SW480 (cell line): Measurements from ENCODE around the gene MEMO1.
"Not testable (repeated sequence)": the region's sequence is repeated elsewhere in the genome, so short reads cannot be mapped to it uniquely, and the experiment has no call there.

ENCODE experiments used
- DNase-seq: peaks from one replicate; pipeline ENCODE4 v3.0.0-alpha.2; 2016; ENCODE audit warnings: low spot score

The MEMO1 gene

DNA sequence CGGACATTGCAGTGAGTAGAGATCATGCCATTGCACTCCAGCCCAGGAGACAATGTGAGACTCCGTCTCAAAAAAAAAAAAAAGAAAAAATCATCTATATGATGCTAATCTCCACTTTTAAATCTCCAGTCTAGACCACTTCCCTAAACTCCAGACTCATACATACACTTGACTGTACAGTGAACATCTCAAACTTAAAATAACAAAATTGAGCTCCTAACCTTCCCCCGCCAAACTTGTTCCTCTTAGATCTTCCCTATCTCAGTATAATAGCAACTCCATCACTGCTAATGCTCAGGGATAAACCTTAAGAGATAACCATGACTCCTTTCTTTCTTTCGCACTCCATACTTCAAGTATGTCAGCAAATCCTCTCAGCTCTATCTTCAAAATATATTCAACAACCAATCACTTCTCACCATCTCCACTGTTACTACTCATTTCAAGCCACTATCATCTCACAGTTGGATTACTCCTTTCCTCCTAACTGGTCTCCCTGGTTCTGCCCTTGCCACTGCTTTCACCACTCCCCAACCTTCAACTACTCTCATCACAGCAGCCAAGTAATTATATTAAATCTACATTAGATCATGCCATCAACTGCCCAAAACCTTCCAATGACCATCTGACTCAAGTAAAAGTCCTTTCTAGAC, 12.0 kb downstream of the MEMO1 start:
- DNase-seq, result no peak

DNA sequence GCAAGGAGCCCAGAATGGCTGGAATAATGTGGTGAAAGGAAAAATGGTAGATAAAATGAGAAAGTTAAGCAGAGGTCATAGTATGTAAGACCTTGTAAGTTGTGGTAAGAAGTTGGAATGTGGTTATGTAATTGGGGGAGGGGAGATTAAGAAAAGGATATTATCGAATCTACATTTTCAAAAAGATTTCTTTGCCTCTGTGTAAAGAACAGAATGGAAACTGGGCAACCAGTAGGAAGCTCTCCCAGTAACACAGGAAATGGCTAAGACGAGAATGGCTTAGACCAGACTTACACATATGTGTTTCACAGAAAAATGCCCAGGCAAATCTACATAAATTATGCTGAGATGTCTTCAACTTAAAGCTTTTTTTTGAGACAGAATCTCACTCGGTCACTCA, 13.2 kb downstream of the MEMO1 start:
- no peak for DNase-seq

DNA sequence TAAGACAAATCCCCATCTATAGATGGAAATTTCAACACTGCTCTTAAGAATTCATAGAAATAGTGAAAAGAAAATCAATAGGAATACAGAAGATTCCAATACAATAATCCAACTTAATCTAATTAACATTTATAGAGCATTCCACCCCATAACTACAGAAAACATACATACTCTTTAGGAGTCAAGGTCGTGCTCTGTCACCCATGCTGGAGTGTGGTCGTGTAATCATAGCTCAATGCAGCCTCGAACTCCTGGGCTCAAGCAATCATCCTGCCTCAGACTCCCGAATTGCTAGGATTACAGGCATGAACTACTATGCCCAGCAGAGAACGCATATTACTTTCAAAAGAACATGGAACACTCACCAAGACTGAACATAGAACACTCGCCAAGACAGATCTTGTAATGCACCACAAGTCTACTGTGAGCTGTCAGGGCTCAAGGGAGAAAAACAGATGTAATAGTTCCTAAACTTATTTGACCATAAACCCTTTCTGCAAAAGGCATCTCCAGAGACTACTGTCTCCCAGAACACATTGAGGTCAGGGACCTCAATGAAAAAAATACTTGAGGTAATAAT, 14.1 kb downstream of the MEMO1 start:
- DNase-seq, result no peak

DNA sequence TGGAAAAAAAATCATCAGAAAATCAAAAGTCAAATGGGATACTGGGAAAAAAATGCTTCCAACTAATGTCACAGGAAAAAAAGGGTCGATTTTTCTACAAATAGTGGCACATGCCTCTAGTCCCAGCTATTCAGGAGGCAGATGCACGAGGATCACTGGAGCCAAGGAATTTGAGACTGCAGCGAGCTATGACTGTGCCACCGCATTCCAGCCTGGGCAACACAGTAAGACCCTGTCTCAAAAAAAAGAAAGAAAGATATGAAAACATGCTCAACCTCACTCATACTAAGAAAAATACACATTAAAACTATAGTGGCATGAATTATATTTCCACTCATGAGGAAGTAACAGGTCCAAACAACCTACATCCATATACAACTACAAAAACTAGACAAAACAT, 17.9 kb downstream of the MEMO1 start:
- no peak for DNase-seq

DNA sequence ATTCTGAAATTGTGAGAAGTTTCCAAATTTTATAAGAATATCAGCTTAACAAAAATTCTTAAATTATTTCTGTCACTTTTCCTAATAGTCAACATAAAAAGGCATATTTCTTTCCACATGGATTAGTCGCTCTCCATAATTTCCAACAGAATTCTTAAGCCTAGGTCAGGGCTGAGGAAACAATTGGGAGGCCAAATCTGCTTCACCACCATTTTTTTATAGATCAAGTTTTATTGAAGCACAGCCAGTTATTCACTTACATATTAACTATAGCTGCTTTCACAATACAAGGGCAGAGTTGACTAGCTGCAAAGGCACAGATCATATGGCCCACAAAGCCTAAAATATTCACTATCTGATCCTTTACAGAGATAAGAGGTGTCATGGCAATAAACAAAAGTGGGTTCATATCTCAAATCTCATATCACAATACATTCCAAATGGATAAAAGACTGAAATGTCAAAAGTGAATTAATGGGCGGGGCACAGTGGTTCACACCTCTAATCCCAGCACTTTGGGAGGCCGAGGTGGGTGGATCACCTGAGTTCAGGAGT, 18.7 kb downstream of the MEMO1 start:
- DNase-seq, result no peak

DNA sequence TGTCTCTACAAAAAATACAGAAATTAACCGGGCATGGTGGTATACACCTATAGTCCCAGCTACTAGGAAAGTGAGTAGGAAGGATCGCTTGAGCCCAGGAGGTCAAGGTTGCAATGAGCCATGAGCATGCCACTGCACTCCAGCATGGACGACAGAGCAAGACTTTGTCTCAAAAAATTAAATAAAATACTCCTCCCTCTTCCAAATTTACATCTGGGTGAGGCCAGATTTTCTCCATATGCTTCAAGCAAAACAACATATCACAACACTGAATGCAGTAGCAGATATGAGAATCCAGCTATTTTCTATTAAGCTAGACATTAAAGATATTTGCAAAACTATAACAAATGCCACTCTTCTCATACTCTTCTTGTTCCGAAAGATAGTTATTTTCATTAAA, 20.9 kb downstream of the MEMO1 start:
- DNase-seq, result no peak

DNA sequence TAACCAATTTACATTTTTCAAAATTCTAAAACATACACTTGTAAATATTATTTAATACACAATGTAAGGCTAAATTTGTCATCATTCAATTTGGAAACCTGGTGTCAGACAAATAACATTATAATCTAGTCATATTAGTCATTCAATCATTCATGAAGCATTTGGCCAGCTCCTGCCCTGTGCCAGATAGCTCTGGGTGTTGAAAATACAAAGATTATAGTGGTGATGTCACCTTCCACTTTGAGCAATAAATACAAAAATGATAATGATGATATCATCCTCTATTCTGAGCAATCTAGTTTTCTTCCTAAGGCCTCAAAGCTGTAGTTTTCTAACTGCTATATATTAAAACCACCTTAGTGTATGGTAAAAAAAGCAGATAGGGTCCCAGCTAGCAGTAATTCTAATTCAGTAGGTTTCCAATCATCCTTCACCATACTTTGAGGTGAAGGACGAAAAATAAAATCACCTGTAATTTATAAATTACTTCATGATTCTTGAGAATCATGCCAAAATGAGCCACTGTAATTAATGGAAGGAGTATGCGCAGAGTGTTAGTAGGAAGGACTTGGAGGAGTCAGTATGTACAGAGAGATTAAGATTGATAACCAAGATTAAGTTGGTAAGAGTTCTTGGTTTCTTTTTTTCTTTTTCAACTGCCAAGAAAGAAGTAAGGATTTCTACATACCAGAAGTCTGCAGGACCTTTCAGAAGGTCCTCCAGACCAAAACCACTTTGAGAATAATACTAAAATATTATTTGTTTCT, 23.2 kb downstream of the MEMO1 start:
- no peak for DNase-seq

DNA sequence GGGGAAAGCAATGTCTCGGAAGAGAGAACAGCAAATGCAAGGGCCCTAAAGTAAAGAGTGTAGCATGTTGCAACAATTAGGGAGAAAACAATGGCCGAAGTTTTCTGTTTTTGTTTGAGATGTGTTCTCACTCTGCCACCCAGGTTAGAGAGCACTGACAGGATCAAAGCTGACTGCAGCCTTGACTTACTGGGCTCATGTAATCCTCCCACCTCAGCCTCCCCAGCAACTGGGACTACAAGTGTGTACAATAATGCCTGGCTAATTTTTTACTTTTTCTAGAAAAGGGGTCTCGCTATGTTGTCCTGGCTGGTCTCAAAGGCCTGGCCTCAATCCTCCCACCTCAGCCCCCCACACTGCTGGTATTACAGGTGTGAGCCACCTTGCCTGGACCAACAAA, 23.9 kb downstream of the MEMO1 start:
- no peak for DNase-seq

DNA sequence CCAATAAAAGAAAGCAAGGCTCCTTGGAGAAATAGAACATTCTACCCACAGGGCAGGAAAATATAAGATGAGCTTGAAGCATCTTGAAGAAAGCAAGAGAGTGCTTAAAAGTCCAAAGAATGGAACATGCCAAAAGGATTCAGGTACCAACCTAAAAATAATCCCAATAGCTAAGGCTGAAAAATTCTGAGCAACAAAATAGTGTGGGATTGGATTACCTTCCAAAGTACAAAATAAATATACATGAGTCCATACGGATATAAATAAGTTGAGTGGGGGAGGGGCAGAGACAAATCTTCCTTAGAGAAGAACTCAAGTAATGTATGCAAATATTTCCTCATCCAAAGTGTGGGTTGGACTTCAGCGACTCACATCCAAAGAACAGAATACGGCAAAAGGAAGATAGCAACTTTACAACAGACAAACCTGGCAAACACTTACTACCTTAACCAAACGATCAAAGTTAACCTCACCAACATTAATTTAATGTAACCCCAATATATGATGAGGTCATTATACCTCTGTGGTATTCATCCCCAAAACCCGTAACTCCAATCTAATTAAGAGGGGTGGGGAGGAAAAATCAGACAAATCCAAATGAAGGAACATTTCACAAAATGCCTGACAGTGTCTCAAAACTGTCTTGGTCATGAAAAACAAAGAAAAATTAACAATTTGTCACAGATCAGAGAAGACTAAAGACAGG, 26.9 kb downstream of the MEMO1 start:
- DNase-seq, result no peak

DNA sequence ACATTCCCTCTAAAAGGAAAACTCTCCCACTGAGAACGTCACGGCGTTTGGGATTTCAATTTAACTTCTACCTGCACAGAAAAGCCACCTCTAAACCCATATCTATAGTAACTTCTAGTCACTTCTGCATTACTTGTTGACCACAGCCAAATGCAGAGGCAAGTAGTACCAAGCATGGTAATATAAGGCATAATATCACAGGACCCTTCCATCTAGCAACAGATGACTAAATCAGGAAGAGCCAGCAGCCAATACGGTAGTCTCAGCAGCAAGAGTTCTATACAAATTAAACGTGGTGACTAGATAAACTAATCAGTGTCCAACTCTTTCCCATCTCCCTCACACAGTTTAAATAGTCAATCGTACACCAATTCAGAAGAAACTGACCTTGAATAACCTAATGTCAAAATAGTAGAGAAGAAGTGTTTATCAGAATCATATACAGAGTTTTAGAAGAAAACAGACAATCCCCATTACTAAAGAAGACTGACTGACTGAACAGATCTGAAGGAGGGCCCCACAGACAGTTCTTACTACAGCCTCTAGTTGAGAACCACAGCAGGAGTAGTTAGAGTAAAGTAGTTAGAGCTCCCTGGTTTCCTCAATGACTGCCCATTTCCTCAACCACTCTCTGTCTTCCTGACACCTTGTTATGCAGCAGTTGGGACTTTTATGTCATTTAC, 30.0 kb downstream of the MEMO1 start:
- DNase-seq, result peak; percentile 33

DNA sequence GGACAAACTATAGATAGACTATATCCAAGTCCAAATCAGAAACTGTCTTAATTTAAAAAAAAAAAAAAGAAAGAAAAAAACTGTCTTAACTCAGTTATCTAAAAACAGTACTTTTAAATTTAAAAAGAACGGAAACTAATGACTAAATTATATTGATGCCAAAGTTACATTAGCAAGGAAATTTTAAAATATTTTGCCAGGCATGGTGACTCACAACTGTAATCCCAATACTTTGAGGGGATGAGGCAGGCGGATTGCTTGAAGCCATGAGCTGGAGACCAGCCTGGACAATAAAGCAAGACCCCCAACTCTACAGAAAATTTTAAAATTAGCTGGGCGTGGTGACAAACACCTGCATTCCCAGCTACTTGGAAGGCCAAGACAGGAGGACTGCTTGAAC, 30.9 kb downstream of the MEMO1 start:
- DNase-seq, result no peak

DNA sequence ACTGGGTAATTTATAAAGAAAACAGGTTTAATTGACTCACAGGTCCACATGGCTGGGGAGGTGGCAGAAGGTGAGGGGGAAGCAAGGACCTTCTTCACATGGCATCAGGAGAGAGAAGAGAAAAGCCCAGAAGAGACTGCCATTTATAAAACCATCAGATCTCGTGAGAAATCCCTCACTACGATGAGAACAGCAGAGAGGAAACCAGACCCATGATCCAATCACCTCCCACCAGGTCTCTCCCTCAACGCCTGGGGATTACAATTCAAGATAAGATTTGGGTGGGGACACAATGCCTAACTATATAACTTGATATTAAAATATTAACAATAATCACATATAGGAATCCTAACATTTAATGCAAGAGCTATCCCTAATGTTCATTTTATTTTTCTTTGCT, 31.8 kb downstream of the MEMO1 start:
- no peak for DNase-seq

DNA sequence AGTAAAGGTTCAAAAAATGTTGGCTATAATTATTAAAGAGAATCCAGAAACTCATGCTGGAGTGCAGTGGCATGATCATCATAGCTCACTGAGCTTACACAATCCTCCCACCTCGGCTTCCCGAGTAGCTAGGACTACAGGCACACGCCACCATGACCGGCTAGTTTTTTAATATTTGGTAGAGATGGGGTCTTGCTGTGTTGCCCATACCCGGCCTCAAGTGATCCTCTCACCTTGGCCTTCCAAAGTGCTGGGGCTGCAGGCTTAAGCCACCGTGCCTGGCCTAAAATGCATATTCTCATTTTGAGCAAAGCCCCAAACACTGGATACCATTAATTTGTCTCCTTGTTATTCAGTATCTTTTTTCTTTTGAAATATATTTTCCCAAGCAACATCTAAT, 32.4 kb downstream of the MEMO1 start:
- DNase-seq, result no peak

DNA sequence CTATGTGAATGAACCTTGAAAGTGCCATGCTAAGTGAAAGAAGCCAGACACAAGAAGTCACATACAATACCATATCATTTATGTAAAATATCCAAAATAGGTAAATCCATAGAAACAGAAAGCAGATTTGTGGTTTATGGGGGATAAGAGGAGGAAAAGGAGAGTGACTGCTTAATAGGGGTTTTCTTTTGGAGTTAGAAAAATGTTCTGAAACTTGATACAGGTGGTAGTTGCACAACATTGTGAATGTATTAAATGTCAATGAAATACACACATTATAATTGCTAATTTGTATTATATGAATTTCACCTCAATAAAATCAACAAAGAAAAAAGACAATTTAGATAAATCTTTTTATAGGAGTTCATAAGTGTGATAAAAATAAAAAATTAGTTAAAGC, 37.1 kb downstream of the MEMO1 start:
- DNase-seq, result no peak

DNA sequence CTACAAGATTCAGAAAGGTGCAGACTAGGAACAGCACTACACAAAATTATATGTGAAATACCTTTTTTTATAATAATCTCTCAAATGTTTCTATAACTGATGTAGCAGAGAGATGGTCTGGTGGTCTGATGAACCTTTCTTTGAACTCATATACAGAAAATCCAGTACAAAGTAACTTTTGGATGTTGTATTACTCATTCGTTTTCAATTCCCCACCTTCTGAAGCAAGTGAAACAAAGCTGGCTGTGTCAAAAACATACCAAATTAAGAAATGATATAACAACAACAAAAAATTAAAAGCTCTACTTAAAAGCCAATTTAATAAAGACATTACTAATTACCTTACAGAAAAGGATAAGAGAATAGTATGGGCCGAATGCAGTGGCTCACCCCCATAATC, 38.7 kb downstream of the MEMO1 start:
- no peak for DNase-seq

DNA sequence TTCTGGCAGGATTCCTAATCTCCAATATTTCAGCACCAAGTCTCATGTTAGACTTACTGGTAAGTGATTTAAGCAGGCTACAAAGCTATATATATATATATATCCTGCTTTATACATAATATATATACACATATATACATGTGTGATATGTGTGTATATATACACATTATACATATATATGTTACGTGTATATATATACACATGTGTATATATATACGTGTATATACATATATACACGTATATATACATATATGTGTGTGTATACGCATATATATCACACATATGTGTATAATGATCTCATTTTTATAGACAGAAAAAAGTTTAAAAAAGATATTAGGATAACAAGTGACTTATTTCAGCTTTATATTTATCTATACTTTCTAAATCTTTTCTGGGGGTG, 41.6 kb downstream of the MEMO1 start:
- DNase-seq, result no peak

DNA sequence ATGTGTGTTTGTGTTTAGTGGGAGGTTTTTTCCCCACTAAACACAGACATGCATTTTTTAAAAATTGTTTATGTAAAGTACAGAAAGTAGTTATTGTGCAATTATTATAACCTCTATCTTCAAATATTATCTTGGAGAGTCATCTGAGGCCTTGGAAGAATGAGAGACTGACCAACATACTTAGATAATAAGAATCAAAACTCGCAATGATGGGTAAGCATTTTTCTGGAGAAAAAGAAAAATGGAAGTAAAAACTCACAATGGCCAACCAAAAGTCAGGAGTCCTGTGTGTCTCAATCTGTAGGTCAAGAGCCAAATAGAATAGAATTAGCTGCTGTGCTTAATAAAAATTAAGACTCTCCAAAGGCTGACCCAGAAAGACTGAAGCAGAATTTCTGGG, 43.0 kb downstream of the MEMO1 start:
- no peak for DNase-seq

DNA sequence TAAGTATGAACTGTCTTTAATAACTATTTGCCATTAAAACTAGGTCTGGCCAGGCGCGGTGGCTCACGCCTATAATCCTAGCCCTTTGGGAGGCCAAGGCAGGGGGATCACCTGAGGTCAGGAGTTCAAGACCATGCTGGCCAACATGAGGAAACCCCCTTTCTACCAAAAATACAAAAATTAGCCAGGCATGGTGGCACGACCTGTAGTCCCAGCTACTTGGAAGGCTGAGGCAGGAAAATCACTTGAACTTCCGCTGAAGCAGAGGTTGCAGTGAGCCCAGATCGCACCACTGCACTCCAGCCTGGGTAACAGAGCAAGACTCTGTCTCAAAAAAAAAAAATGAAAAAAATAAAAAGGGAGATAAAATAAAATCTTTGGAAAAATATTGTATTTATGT, 44.4 kb downstream of the MEMO1 start:
- DNase-seq, result not testable (repeated sequence)

DNA sequence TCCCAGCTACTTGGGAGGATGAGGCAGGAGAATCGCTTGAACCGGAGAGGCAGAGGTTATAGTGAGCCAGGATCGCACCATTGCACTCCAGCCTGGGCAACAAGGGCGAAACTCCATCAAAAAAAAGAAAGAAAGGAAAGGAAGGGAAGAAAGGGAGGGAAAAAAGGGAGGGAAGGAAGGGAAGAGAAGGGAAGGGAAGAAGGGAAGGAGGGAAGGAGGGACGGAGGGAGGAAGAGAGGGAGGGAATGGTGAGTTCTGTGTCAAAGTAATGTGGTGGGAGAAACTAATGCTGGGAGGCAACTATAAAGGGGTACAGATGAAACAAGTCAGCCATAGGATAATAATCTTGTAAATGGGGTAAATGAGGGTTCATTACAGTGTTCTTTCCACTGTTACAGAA, 45.7 kb downstream of the MEMO1 start:
- DNase-seq, result no peak

DNA sequence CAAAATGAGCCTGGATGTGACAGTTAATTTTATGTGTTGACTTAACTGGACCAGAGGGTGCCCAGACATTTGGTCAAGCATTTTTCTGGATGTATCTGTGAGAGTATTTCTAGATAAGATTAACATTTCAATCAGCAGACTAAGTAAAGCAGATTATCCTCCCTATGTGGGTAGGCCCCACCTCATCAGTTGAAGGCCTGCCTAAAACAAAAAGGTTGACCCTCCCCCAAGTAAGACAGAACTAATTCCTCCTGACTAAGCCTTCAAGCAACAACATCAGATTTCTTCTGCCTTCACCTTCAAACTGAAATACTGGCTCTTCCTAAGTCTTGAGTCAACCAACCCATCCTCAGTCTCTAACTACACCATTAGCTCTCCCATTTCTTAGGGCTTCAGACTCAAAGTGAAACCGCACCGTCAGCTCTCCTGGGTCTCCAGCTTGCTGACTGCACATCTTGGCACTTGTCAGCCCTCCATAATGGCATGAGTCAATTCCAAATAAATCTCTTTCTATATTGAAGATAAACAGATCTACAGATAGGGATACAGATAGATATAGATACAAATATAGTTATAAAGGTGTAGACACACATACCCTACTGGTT, 47.9 kb downstream of the MEMO1 start:
- no peak for DNase-seq

DNA sequence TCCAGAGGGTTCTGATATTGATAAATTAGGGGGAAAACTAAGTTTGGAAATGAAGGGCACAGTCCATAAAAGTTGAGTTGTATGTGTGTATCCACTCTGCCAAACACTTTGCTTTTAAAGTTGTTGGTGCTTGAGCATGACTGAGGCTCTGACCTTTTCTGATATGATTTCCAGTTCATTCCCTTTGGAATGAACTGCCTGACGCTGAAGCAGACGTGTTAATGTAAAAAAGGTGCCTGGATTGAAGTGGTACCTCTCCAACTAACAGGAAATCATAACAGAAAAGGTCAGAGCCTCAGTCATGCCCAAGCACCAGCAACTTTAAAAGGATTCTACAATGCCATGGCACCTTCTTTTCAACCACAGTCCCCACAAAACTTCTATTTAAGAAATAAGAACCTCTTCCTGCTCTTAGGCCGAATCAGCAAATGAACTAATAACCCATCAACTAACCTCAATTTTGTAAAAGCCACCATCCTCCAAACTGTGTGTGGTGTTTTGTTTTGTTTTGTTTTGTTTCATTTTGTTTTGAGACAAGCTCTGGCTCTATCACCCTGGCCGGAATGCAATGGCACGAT, 52.6 kb downstream of the MEMO1 start:
- DNase-seq, result no peak
